GM23338 (cell line): ENCODE results near the gene LRBA. TPM values are rescaled to one million over a fixed set of nuclear protein-coding genes. Genes with fewer than 3 reads are reported as not detected.

Source experiments
- ATAC-seq: fragments of 200-7000 bp; cut with Tn5 transposase; 3 replicates; pipeline ENCODE4 v1.9.1; 2020
- DNase-seq: peaks from one replicate; pipeline ENCODE4 v3.0.0-alpha.2; 2015; ENCODE audit warnings: low spot score
- H2AFZ ChIP-seq: fragments of 200-600 bp; sonication (generic); 2 replicates; pipeline ENCODE4 v1.8.0; 2016; ENCODE audit warnings: antibody characterized with exemption, mild to moderate bottlenecking, moderate library complexity
- H3F3A ChIP-seq: fragments of 200-600 bp; sonication (generic); replicated peaks from 2 replicates; pipeline ENCODE4 v1.8.0; 2017; ENCODE audit warnings: antibody characterized with exemption, mixed run types, low read depth
- H3K27ac ChIP-seq: fragments of 200-600 bp; sonication (generic); 2 replicates; pipeline ENCODE4 v1.6.1; 2016; ENCODE audit warnings: low read depth
- H3K27me3 ChIP-seq: fragments of 200-600 bp; sonication (generic); 2 replicates; pipeline ENCODE4 v1.8.0; 2016; ENCODE audit warnings: mild to moderate bottlenecking, mixed run types, moderate library complexity; ENCODE audit not compliant: insufficient read depth
- H3K36me3 ChIP-seq: fragments of 200-600 bp; sonication (generic); 2 replicates; pipeline ENCODE4 v1.8.0; 2016; ENCODE audit warnings: mild to moderate bottlenecking; ENCODE audit not compliant: insufficient read depth
- H3K4me1 ChIP-seq: fragments of 200-600 bp; sonication (generic); 2 replicates; pipeline ENCODE4 v1.8.0; 2016; ENCODE audit warnings: mild to moderate bottlenecking, moderate library complexity; ENCODE audit not compliant: insufficient read depth
- H3K4me2 ChIP-seq: fragments of 200-600 bp; sonication (generic); 2 replicates; pipeline ENCODE4 v1.7.1; 2017; ENCODE audit warnings: mixed run types
- H3K4me3 ChIP-seq: fragments of 200-600 bp; sonication (generic); 2 replicates; pipeline ENCODE4 v1.6.1; 2016; ENCODE audit warnings: mixed run types
- H3K79me2 ChIP-seq: fragments of 200-600 bp; sonication (generic); replicated peaks from 2 replicates; pipeline ENCODE4 v1.8.0; 2017; ENCODE audit warnings: mild to moderate bottlenecking; ENCODE audit not compliant: insufficient read depth
- H3K9me2 ChIP-seq: fragments of 200-600 bp; sonication (generic); 2 replicates; pipeline ENCODE4 v1.8.0; 2017; ENCODE audit not compliant: insufficient read depth
- H4K20me1 ChIP-seq: fragments of 200-600 bp; sonication (generic); replicated peaks from 2 replicates; pipeline ENCODE4 v1.8.0; 2017; ENCODE audit warnings: mild to moderate bottlenecking; ENCODE audit not compliant: insufficient read depth
- H3K27ac Mint-ChIP-seq: 2 replicates; pipeline ENCODE4 v1.8.0; 2020; ENCODE audit warnings: inconsistent platforms, mild to moderate bottlenecking, moderate library complexity, mixed read lengths
- H3K27me3 Mint-ChIP-seq: 3 replicates; pipeline ENCODE4 v1.8.0; 2022; ENCODE audit warnings: low read depth, mild to moderate bottlenecking, moderate library complexity, mixed read lengths, inconsistent platforms; ENCODE audit not compliant: insufficient read depth, poor library complexity
- H3K36me3 Mint-ChIP-seq: 3 replicates; pipeline ENCODE4 v1.8.0; 2021; ENCODE audit warnings: low read depth, mild to moderate bottlenecking, inconsistent platforms, moderate library complexity, mixed read lengths
- H3K4me1 Mint-ChIP-seq: 3 replicates; pipeline ENCODE4 v1.8.0; 2020; ENCODE audit warnings: mild to moderate bottlenecking, inconsistent platforms, mixed read lengths
- H3K4me3 Mint-ChIP-seq: 3 replicates; pipeline ENCODE4 v1.8.0; 2021; ENCODE audit warnings: moderate library complexity, mild to moderate bottlenecking, inconsistent platforms, mixed read lengths
- H3K9me3 Mint-ChIP-seq: 3 replicates; pipeline ENCODE4 v1.8.0; 2020; ENCODE audit warnings: moderate library complexity, mild to moderate bottlenecking, inconsistent platforms, mixed read lengths
- ETS1 ChIP-seq: IDR thresholded peaks from 2 replicates; pipeline ENCODE4 v1.6.1; 2016; ENCODE audit warnings: antibody characterized with exemption
- JUNB ChIP-seq: IDR thresholded peaks from one replicate; pipeline ENCODE4 v1.6.1; 2016; ENCODE audit warnings: antibody characterized with exemption; ENCODE audit not compliant: unreplicated experiment
- REST ChIP-seq: IDR thresholded peaks from one replicate; pipeline ENCODE4 v1.6.1; 2018; ENCODE audit warnings: antibody characterized with exemption; ENCODE audit not compliant: unreplicated experiment
- STAT1 ChIP-seq: IDR thresholded peaks from one replicate; pipeline ENCODE4 v1.6.1; 2016; ENCODE audit warnings: antibody characterized with exemption; ENCODE audit not compliant: unreplicated experiment
- polyA plus RNA-seq: library from polyadenylated mRNA; unstranded; fragments of >200 nt; fragmentation: Nextera tagmentation; extraction: Ambion mirVana; gene quantifications from 2 replicates; pipeline ENCODE4 v1.2.1, GENCODE V29; 2016
- small RNA-seq: library from RNA; depleted of rRNA; stranded (forward); fragments of <200 nt; gene quantifications from one replicate; pipeline ENCODE3, GENCODE V24; 2014; ENCODE audit warnings: low replicate concordance
- total RNA-seq: library from RNA; depleted of rRNA; stranded (reverse); fragments of >200 nt; shearing (Covaris generic); gene quantifications from 2 replicates; pipeline ENCODE4 v1.2.3, GENCODE V29; 2014; rRNA removed

Gene LRBA
- total and polyA plus RNA-seq, 2 experiments from 2014 or later, result 23.3 to 126 TPM

GRCh38 chr4:150215601-150216000 lies 799.5 kb downstream of the LRBA start:
- peaks cover 12% of the 10 kb centered on the region; the same call in 2 of the 3 replicates for H3K4me1 Mint-ChIP-seq
- no peaks in the 10 kb centered on the region for H3K27me3 ChIP-seq
- H3K36me3 Mint-ChIP-seq, result no peaks in the 10 kb centered on the region
- no peak overlapping the region for H3K27ac Mint-ChIP-seq
- DNase-seq, result no peak
- TF ChIP-seq REST, result no peak
- TF ChIP-seq STAT1, result no peak
- TF ChIP-seq ETS1, result no peak
- no peak for TF ChIP-seq JUNB
- ATAC-seq, result no peak
- H3K79me2 ChIP-seq, result no peaks in the 10 kb centered on the region
- H3K36me3 ChIP-seq, result no peaks in the 10 kb centered on the region
- H3K4me1 ChIP-seq, result peaks cover 8% of the 10 kb centered on the region; the same call in 1 of the 2 replicates
- H3K4me3 Mint-ChIP-seq, result no peak overlapping the region
- no peak overlapping the region for H3K27ac ChIP-seq
- no peak overlapping the region for H3K4me2 ChIP-seq
- peaks cover 2% of the 10 kb centered on the region for H3K27me3 Mint-ChIP-seq
- no peaks in the 10 kb centered on the region for H3F3A ChIP-seq
- H3K4me3 ChIP-seq, result no peak overlapping the region
- no peaks in the 10 kb centered on the region for H3K9me2 ChIP-seq
- H3K9me3 Mint-ChIP-seq, result no peaks in the 10 kb centered on the region
- no peak overlapping the region for H2AFZ ChIP-seq
- no peaks in the 10 kb centered on the region for H4K20me1 ChIP-seq

Small RNAs within 50 kb of the gene (small RNA-seq; reads per million reads assigned to genes)
- gene RNA5SP168, result not detected

Other genes with a start within 250 kb of the LRBA start
- 3,506 and 4,648 TPM in 2 replicates for gene RPS3A, start 84.3 kb upstream of the LRBA start, total RNA-seq
- gene RPS3A, start 84.3 kb upstream of the LRBA start, polyA plus RNA-seq, result 2,252 and 2,486 TPM in 2 replicates